Choroid plexus epithelial cell (primary cell): Measurements from ENCODE around the gene AATK.
"Not testable (repeated sequence)": the region's sequence is repeated elsewhere in the genome, so short reads cannot be mapped to it uniquely, and the experiment has no call there.

Experiments used
- DNase-seq: peaks from one replicate; pipeline ENCODE4 v3.0.0-alpha.2; 2010; ENCODE audit warnings: low read depth
- H3K4me3 ChIP-seq: 2 replicates; pipeline ENCODE4 v1.5.1; 2011; ENCODE audit warnings: low read depth, mild to moderate bottlenecking, control low read depth, low read length, moderate library complexity
- TF ChIP-seq, protein P1 (sequence below): conservative IDR thresholded peaks from 2 replicates; pipeline ENCODE4 v1.5.1; 2011; ENCODE audit warnings: low read depth, mild to moderate bottlenecking, control low read depth, inconsistent platforms, low read length, moderate library complexity

The AATK gene

GRCh38 chr17:81152288-81152828 is 13.7 kb downstream of the AATK start:
- H3K4me3 ChIP-seq: no peak overlapping the region
- no peak for DNase-seq
- TF ChIP-seq, protein P1, sequence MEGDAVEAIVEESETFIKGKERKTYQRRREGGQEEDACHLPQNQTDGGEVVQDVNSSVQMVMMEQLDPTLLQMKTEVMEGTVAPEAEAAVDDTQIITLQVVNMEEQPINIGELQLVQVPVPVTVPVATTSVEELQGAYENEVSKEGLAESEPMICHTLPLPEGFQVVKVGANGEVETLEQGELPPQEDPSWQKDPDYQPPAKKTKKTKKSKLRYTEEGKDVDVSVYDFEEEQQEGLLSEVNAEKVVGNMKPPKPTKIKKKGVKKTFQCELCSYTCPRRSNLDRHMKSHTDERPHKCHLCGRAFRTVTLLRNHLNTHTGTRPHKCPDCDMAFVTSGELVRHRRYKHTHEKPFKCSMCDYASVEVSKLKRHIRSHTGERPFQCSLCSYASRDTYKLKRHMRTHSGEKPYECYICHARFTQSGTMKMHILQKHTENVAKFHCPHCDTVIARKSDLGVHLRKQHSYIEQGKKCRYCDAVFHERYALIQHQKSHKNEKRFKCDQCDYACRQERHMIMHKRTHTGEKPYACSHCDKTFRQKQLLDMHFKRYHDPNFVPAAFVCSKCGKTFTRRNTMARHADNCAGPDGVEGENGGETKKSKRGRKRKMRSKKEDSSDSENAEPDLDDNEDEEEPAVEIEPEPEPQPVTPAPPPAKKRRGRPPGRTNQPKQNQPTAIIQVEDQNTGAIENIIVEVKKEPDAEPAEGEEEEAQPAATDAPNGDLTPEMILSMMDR: no peak

DNA sequence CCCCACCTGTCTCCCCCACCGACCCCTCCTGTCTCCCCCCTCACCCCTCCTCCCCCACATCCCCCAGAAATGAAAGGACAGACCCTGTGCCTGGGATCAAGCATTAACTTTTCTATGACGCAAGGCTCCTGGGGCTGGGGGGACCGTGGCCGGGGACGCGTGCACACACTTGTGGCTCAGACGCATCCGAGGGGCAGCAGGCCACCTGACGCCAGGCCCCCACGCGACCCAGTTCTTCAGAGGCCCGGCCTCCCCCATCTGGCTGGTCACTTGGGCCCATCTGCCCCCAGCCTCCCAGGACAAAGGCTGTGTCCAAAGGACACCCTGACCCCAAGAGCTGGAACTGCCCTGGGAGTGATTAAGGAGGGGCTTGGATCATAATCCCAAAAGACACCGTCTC is 14.7 kb downstream of the AATK start:
- TF ChIP-seq, protein P1: no peak
- DNase-seq: no peak
- no peak overlapping the region for H3K4me3 ChIP-seq

DNA sequence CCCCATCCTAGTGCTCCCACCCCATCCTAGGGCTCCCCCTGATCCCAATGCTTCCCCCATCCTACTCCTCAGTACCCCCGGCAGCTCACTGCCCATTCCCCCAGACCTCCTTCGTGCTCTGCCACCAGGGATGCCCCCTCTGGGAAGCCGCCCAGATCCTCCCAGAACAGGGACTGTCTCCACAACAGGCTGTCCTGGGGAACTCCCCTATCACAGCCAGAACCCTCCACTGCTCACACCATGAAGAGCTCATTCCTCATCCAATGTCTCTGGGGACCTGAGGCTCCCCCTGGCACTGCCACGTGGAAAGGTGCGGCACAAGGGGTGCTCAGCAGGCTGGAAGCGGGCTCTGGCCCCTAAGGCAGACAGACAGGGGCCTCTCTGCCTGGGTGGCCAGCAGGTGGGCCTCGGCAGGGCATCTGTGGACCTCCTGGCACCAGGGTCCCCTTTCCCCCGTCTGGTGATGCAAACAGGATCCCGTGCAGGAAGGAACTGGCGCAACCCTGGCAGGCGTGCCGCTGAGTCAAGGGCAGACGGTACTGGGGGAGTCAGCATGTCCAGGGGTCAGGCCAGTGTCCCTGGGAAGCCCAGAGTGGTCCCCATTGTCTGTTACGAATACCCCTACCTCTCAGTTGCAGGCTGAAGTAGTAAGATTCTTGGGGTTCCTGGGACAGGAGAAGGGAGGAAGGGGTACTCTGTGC is 15.5 kb downstream of the AATK start:
- H3K4me3 ChIP-seq: no peak overlapping the region
- TF ChIP-seq, protein P1: no peak
- DNase-seq: no peak

DNA sequence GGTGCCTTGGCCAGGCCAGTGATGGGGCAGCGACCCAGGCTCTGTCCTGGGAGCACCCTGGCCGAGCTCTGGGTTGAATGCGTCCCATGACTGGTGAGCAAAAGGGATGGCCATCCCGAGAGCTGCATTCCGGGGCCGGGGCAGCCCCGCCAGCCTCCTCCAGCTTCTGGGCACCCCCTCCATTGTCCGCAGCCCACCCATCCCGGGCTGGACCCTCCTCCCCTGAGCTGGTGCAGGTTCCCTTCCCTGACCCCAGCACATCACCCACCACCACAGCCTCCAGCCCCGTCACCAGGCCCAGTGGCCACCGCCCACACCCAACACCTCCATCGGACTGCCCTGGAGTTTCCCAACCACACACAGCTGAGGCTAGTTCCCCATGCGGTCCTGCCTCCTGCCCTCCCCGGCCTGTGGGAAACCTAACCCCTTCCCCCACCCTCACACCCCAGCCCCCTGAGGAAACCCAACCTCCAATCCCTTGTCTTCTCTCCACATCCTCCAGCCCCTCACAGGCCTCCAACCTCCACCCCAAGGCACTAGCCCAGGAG is 17.0 kb downstream of the AATK start:
- H3K4me3 ChIP-seq: no peak overlapping the region
- no peak for DNase-seq
- TF ChIP-seq, protein P1: no peak

GRCh38 chr17:81148571-81148970 is 17.4 kb downstream of the AATK start:
- H3K4me3 ChIP-seq: no peak overlapping the region
- TF ChIP-seq, protein P1: no peak
- DNase-seq: no peak

DNA sequence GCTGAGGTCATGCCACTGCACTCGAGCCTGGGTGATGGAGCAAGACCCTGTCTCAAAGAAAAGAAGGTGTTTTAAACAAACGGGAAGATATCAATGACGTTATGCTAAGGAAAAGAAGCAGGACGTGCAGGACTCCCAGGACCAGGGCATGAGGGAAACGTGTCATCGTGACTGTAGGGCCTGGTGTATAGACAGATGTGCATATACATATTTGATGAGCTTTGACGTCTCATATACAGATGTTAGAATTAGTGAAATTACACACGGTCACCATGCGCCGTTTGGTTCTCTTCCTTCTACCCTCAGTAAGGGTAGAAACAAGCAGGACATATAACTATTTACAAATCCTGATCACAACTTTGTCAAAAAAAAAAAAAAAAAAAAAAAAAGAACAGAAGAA is 18.3 kb downstream of the AATK start:
- TF ChIP-seq, protein P1: no peak
- no peak overlapping the region for H3K4me3 ChIP-seq
- no peak for DNase-seq

DNA sequence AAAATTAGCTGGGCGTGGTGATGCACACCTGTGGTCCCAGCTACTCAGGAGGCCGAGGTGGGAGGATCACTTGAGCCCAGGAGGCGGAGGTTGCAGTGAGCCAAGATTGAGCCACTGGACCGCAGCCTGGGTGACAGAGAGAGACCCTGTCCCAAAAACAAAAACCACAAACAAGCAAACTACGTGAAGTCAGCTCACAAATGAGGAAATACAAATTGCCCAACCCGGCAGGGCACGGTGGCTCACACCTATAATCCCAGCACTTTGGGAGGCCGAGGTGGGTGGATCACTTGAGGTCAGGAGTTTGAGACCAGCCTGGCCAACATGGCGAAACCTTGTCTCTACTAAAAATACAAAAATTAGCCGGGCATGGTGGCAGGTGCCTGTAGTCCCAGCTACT is 19.8 kb downstream of the AATK start:
- DNase-seq, H3K4me3 ChIP-seq: not testable (repeated sequence)
